Medulla oblongata (tissue), 1 donor: ENCODE measurements around the gene GALNT18.
A peak's percentile ranks its signal among the peaks of the same experiment; 100 is the strongest.

Source experiments
- DNase-seq: peaks from one replicate; pipeline ENCODE4 v3.0.0-alpha.2; 2015; ENCODE audit errors: extremely low spot score

GALNT18 gene

DNA sequence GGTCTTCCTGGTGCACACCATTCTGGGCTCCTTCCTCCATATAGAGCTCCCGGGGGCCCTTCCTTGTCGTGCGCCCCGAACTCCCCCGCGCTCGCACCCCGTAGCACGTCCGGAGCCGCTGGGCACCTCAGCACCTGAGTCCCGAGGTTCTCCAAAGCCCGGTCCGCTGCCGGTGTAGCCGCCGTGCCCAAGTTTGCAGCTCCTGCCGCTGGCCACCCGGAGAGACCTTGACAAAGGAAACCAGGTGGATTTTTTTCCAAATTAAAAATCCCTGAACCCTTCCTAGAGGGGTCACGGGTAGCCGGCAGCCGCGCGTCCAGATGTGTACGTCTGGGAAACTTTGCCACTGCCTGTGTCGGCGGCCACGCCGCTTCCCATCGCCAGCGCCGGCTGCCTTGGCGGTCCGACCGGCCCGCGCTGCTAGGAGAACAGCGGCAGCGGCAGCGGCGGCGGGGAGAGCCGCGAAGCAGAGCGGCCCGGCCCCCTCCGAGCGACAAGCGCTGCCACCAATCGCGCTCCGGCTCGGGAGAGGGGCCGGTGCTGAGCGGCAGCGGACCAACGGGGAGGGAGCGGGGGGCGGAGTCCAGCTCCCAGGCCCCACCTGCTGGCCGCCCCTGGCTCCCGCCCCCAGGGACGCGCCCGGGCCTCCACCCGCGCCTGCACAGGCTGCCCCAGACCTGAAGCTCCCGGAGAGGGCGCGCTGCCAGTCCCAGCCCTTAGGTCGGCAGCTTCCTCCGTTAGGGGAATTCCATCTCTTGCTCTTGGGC lies at the start of gene GALNT18:
GALNT18 (minus strand) TSS at position 433 of the 767 bp plus-strand sequence.
- DNase-seq = peak; percentile 96

DNA sequence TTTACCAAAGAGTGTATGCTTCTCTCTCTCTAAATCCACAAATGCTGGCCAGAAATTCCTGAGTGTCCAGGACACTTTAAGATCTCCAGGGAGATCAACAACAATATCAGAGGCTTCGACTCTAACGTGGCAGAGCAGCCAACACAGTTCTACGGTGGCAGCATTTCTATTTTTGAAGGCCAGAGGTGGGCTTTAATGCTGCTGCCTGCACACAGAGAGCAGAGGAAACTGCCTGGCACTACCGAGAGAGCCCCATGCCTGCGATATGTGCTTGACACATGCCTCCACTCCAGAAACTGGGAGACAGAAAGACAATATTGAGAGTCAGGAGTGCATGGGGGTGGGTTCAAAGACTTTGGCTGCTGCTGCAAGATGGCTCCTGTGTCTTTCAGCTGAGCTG lies 48.8 kb upstream of the GALNT18 start:
- DNase-seq = no peak

DNA sequence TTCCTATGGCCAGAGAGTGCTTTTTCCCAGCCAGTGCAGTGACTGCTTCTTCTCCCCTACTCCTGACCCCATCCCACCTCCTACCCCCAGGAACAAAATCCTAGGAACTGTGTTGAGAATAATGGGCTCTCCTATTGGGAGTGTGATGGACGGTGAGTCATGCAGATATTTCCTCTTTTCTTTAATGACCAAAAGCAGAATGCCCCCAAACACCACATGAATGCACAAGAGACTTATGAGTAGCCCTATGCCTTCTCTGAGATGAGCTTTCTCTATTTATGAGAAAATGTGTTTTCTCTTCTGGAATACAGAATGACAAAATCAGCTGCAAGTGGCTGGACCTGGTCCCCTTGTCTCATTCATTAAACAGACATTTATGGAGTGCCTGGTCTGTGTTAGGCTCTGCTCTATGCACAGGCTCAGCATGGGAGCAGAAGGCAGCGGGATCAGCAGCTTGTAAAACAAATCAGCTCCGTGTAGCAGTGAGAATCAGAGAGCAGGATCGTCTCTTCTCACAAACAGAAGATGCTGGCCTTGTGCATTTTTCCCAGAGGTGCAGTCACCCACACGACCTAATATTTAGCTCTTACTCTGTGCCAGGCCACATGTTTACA lies 47.5 kb upstream of the GALNT18 start:
- no peak for DNase-seq

DNA sequence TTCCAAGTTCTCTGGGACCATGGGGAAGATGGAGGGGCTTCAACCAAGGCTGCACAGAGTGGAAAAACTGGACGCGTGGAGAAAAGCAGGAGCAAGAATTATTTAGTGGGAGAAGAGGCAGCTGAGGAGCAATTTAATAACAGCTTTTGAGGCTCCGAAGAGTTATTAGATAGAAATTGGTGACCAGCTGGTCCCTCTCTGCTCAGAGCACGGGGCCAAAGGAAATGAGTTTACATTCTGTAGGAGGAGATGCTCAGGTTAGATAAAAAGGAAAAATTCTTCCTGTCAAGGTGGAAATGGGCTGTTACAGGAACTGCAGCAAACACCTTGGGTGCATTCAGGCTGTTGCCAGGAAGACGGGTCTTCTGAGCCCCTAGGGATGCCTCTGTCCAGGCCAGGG lies 47.0 kb upstream of the GALNT18 start:
- no peak for DNase-seq

DNA sequence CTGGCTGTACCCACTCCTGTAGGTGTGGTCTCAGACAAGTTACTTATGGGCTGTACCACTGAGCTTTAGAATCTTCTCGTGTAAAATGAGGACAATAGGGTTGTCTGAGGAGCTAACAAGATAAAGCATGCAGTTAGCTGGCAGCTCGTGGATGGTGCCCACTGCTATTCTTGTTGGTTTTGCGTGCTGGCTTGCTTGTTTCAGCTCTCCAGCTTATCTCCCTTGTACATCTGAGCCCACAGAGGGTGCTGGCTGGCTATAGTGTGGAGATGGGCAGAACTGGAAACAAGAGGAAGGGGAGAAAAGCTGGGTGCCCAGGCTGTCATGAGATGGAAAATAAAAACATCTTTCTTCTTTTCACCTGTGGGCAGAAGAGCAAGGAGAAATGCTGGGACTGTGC lies 46.5 kb upstream of the GALNT18 start:
- no peak for DNase-seq

DNA sequence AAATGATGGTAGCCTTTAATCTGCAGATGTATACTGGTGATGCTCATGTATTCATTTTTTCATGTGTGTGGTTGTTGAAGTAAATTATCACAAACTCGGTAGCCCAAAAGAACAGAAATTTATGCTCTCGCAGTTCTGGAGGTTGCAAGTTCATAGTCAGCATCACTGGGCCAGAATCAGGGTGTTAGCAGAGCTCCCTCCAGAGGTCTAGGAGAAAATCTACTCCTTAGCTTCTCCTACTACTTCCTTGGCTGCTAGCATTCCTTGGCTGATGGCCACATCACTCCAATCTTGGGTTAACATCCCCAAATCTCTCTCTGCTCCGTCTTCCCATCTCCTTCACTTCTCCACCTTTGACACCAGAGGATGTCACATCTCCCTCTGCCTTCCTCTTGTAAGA lies 45.3 kb upstream of the GALNT18 start:
- no peak for DNase-seq

DNA sequence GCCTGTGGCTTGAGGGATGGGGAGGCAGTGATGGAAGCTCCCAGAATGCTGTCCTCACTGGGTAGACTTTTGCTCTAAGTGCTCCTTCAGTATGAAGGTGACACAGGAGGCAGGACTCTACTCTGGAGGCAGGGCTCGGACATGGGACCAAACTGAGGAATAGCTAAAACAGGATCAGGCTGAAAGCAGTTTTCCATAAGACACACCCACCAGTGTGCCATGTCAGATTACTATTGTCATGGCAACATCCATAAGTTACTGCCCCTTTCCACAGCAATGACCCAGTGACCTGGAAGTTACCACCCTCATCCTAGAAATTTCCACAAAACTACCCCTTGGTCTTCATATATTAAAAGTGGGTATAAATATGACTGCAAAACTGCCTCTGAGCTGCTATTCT lies 43.6 kb upstream of the GALNT18 start:
- DNase-seq = no peak

DNA sequence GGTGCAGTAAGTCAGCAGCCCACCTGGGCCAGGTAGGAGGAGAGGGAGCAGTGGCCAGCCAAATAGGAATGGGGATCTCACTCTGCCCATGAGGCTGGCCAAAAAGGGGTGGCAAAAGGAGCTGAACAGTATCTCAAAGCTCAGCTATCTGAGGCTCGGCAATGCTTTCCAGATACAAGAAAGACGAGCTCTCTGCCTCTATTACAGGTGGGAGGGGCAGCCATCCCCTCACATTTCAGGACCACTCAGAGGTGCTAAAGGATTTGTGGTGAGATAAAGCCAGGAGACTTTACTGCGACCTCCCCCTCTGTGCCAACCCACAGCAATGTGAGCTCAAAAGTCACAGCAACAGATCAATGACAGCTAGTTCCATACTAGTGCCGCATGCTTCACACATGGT lies 42.1 kb upstream of the GALNT18 start:
- DNase-seq = no peak

DNA sequence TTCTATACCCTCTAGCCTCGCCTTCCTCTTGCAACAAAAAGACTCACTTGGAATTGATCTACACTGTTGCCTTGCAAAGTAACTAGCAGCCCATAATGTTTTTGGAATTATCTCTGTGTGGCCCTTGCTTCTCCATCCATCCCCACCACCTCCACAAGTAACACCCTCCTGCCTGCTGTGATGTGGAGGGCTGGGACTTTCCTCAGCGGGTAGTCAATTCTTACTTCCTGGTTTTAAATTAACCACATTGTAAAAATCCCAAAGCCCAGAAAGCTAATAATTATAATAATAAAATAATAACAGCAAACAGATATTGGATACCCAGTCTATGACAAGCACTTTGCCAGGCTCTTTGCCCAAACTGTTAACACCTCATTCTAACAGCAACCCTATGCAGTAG lies 40.8 kb upstream of the GALNT18 start:
- DNase-seq = no peak

DNA sequence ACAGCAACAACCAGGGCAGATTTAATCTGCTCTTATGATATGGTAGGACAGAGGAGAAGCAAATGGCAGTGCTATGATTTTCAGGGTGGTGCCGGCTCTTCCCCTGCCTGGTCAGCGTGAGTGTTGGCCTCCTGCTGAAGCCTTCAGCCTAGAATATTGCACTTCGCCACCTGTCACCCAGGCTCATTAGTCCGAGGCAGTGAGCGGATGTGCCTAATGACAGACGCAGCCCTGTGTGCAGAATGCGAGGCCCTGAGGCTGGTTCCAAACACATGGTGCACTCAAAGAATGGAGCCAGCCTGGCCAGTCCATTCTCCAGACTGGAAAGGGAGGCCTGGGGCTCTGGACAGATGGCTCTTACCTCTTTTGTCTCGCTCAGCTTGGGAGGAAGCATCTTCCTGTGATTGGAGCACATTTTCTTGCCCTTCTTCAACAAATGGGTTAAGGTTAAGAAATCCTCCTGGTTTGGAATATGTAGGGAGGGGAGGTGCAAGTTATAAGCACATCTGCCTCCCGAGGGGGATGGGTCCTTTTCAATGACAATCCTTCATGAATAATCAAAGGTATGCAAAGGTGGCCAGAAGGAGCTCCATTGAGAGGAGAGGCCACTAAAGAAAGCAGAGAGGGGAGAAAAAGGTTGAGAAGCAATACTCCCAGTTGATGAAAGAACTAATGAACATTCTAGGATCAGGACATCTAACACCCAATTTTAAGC lies 39.7 kb upstream of the GALNT18 start:
- no peak for DNase-seq

DNA sequence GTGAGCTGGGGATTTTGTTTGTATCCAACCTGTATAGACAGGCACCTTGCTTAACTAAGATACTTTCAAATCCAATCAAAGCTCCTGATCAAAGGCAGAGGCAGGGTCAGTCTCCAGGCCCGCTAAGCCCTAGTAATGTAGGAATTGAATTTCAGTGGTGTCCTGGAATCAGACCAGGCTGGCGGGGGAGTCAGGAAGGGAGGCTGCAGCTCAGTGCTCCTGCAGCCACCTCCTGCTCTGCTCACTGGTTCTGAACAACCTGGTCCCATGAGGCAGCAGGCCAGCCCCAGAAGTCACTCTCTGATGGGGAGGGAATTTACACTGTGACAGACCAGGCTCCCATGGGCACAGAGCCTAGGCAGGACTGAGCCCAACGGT lies 38.5 kb upstream of the GALNT18 start:
- DNase-seq = peak; percentile 28

DNA sequence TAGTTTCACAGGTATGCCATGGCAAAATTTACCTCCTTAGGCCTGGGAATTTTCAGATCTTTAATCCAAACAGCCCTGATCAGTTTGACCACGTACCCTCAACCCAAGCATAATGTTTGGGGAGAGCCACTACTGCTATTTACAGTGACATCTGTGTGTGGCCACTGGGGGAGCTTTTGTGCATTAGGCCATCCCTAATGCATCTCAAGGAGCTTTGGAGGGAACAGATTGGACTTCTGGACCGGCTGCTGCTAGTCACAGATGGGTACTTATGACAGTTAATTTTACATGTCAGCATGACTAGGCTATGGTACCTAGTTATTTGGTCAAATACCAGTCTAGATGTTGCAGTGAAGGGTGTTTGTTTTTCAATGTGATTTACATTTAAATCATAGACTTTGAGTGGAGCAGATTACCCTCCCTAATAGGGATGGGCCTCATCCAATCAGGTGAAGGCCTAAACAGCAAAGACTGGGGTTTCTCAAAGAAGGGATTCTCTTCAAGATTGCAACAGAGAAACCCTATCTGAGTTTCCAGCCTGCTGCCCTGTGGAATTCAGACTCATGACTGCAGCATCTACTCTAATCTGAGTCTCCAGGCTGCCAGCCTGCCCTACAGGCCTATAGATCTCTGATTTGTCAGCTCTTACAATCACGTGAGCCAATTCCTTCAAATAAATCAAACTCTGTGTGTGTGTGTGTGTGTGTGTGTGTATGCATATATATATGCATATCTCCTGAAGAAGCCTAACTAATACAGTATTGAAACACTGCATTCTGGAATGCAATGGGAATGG lies 38.0 kb upstream of the GALNT18 start:
- no peak for DNase-seq

DNA sequence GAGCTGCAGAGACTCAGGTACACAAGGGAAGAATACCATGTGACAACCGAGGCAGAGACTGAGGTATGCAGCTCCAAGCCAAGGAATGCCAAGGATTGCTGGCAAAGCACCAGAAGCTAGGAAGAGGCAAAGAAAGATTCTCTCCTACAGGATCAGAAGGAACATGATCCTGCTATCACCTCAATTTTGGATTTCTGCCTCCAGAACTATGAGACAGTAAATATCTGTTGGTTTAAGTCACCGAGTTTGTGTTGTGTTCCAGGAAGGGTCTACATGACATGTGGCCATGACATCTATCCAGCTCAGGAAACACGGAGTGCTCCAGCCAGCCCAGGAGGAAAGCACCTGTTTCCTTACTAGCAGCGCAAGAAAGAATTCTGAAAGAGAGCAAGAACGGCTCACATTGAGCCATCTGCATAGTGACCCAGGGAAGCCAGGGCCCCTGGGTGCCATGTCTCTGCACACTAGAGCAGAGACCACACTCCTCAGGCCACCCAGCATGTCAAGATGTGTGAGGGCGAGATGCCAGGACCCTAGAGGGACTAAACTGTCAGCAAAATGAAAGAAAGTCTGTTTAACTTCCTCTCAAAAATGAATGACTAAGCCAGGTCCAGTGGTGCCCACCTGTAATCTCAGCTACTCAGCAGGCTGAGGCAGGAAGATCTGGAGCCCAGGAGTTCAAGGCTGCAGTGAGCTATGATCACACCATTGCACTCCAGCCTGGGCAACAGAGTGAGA lies 35.6 kb upstream of the GALNT18 start:
- no peak for DNase-seq

DNA sequence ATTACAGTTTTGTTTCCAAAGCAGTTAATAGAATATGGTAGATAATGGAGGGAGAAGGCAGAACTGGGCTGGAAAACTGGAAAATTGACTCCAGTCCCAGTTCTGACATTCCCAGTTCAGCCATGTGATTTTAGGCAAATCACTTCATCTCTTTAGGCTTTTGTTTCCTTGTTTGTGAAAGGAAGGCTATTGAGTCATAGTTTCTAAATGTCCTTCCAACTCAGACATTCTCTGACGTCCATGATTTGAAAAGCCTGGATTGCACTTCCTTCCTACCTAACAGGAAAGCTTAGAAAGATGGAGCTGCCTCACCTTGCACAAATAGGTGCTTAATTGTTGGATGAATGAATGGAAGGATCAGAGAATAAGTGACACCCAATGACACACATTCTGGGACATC lies 19.8 kb upstream of the GALNT18 start:
- DNase-seq = peak; percentile 75

DNA sequence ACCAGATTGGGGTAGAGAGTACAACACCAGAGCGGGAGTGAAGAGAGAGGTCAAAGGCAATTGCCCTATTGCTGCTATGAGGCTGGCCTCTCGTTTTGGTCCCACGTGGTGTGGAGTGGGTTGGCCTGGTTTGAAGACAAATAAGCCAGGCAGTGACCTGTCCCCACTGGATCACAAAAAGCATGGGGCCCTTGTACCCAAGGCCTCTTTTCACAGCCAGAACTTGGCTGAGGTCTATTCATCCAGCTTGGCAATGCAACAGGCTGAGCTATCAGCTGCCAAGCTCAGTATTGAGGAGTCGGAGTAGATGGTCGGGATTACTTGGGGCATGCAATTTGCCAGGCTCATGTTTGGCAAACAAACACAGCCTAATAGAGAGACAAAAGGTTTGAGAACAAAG lies 19.2 kb upstream of the GALNT18 start:
- peak; percentile 83 for DNase-seq

DNA sequence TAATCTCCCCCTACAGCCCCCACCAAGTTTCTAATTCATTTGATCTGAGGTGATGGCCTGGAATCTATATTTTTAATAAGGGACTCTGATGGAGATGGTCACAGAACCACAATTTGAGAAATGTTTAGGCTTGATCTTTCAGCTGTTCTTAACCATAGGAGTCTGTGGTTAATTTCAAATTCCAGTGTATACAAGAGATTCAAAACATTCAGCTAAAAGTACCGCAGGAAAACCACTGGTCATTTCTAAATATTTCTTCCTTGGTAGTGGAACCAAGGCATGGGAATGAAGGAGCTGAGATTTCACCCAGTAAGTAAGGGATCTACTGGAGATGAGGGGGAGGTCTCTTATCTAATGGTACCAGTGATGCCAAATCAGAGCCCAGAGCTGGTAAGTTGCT lies 18.3 kb upstream of the GALNT18 start:
- no peak for DNase-seq

DNA sequence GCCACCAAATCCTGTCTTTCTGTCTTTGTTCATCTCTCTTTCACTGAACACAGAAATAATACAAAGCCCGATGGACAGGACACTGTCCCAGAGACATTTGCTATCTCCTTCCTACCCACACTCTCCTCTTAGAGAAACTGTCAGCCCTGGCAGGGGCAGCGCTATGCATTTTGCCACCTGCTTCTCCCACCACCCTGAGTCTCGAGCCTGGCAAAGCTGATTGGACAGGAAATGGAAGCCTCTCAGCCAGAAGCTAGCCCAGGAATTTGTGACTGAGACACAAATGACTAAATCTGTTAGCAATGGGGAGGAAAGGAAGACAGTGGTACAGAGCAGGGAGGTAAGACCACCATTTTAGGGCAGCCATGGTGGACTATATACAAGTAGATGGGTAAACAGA lies 14.9 kb upstream of the GALNT18 start:
- no peak for DNase-seq

DNA sequence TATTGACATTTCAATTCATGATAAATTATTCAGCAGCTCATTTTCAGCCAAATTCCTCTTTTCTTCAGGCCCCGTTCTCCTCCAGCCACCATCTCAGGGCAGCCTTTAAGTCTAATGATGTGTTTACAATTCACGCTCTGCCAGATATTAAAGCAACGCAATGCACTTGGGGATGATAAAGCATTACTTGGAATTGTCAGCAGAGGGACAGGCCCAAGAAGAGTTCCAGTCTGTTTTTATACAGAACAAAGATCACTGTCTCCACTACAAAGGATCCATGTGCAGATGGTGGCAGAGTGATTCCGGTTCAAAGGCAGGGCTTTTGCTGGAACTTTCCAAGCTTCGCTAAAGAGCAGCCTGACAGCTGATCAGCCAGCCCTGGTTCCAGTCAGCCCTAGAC lies 13.6 kb upstream of the GALNT18 start:
- peak; percentile 24 for DNase-seq

DNA sequence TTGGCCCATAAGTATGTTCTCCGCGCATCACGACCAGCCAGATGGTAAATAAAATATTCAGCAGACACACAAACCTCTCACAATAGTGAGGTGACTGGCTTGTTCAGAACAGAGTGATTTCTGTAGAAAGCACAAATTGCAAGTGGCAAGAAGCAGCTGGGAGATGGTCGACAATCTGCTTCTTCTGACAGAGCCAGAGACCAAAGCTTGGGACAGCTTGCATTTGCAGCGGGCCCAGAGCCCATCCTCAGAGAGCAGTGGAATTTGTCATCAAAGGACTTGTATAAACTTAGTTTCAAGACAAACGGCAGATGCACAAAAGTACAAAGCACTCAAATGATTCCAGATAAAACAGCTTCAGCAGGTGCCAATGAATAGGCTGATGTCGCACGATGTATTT lies 7.6 kb upstream of the GALNT18 start:
- DNase-seq = no peak

DNA sequence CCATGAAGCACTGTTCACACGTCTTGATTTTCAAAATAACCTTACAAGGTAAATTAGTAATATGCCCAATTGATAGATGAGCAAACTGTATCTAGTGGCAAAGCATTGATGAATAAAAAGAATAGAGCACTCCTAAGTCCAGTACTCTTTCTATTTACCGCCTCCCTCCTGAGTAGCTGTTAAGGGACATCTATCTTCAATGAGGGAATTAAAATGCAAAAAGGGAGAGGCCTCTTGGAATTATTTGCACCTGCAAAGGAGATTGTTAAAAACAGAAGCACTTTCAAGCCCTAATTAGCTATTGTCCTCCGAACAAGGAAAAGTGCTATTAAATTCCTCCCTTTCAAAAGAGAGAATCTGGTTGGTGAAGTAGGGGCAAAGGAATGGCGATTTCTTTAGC lies 6.8 kb upstream of the GALNT18 start:
- no peak for DNase-seq

DNA sequence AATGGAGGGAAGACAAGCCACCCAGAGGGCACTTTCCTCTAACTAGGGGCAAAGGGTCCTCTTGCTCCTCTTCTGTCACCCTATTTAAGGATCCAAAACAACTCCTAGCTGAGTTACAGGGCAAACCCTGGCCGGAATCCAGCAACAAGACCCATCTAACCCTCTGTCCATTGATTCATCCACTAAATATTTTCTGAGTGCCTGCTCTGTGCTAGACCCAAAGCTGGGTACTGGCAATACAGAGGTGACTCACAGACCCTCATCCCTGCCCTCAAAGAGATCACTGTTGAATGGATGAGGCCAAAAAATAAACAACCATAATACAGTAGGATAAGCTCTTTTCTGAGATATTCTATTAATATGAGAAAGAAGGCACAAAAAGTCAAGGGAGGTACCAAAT lies 4.3 kb upstream of the GALNT18 start:
- DNase-seq = no peak

DNA sequence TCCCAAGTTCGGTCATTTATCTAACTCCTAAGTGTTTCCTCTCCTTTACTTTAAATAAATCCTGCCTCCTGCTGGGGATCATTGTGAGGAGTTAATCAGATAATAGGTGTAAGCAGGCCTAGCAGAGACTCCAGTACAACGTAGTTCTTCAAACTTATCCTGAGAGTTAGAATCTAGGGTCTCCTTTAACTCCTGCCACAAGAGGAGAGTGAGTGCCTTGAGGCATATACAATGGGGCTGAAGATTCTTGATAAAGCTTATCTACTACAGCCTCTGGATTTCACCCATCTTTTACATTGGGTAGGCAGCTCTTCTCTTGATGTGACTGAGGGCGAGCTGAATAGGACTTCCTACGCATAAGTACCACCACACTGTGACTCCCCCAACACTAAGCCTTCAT lies 3.1 kb upstream of the GALNT18 start:
- DNase-seq = no peak
